ENCODE measurements around the gene PLEKHG4B. TPM values are rescaled to one million over a fixed set of nuclear protein-coding genes. Genes with fewer than 3 reads are reported as not detected.
A peak's percentile ranks its signal among the peaks of the same experiment; 100 is the strongest.
"Not testable (repeated sequence)": the region's sequence is repeated elsewhere in the genome, so short reads cannot be mapped to it uniquely, and the experiment has no call there.

Gene PLEKHG4B, protein sequence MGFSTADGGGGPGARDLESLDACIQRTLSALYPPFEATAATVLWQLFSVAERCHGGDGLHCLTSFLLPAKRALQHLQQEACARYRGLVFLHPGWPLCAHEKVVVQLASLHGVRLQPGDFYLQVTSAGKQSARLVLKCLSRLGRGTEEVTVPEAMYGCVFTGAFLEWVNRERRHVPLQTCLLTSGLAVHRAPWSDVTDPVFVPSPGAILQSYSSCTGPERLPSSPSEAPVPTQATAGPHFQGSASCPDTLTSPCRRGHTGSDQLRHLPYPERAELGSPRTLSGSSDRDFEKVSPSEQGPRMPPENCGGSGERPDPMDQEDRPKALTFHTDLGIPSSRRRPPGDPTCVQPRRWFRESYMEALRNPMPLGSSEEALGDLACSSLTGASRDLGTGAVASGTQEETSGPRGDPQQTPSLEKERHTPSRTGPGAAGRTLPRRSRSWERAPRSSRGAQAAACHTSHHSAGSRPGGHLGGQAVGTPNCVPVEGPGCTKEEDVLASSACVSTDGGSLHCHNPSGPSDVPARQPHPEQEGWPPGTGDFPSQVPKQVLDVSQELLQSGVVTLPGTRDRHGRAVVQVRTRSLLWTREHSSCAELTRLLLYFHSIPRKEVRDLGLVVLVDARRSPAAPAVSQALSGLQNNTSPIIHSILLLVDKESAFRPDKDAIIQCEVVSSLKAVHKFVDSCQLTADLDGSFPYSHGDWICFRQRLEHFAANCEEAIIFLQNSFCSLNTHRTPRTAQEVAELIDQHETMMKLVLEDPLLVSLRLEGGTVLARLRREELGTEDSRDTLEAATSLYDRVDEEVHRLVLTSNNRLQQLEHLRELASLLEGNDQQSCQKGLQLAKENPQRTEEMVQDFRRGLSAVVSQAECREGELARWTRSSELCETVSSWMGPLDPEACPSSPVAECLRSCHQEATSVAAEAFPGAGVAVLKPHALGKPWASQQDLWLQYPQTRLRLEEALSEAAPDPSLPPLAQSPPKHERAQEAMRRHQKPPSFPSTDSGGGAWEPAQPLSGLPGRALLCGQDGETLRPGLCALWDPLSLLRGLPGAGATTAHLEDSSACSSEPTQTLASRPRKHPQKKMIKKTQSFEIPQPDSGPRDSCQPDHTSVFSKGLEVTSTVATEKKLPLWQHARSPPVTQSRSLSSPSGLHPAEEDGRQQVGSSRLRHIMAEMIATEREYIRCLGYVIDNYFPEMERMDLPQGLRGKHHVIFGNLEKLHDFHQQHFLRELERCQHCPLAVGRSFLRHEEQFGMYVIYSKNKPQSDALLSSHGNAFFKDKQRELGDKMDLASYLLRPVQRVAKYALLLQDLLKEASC (N-terminal part only)
- polyA plus RNA-seq (2013, experiment 1 of 4) = 74.7 TPM
- 85.1 TPM for polyA plus RNA-seq (2013, experiment 2 of 4)
- 51.2 TPM for polyA plus RNA-seq (2013, experiment 3 of 4)
- polyA plus RNA-seq (2013, experiment 4 of 4) = 55.6 TPM

DNA sequence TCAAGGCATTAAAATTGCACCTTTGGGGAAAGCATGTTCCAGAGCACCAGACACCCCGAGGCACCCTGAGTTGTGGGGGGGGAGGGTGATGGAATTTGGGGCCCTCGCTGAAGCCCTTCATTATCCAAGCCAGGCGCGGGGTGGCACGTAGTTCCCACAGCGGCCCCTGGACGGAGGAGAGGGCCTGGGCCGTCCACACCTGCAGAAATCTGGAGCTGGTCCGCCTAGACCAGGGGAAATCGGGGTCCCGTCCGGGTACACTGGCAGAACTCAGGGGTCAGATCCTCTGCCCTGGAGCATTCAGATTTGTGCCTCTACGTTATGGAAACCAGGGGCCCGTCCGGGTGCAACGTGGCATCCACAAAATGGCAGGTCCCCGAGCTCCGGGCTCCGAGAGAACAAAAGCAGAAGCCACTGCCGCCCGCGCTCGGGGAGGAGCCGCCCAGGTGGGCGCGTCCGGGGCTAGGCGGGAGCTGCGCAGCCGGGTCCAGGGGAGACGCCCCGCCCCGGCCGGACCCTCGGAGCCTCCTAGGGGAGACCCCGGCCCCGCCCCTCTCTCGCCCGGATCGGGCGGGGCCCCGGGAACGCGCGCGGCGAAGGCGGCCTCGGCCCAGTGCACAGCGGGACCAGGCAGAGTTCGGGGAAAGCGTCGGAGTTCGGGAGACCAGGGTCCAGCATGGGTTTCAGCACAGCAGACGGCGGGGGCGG, at the start of gene PLEKHG4B:
Gene PLEKHG4B (plus strand): TSS at position 613 of the 708 bp plus-strand sequence. CDS start 64 bp downstream, at position 677.
- peak within 1 kb of the TSS; percentile 61 for H3K4me3 ChIP-seq (ENCODE audit: insufficient read depth, low read depth, low read length)
- H3K4me1 ChIP-seq (ENCODE audit: control insufficient read depth, insufficient read depth, low read length) = peaks cover 22% of the 10 kb centered on the region
- 13% methylated on average over 54 to 57 of the region's 57 CpGs for WGBS, 2 experiments
- H3K36me3 ChIP-seq (ENCODE audit: control insufficient read depth, insufficient read depth, low read length) = peaks cover 26% of the 10 kb centered on the region
- no peaks in the 10 kb centered on the region for H3K27me3 ChIP-seq (ENCODE audit: control insufficient read depth, insufficient read depth, low read length, poor library complexity, severe bottlenecking)
- H3K27ac ChIP-seq (ENCODE audit: insufficient read depth, low read depth, low read length, poor library complexity, severe bottlenecking) = peak within 1 kb of the TSS; percentile 74
- H3K9me3 ChIP-seq (ENCODE audit: control insufficient read depth, low read length) = no peaks in the 10 kb centered on the region

DNA sequence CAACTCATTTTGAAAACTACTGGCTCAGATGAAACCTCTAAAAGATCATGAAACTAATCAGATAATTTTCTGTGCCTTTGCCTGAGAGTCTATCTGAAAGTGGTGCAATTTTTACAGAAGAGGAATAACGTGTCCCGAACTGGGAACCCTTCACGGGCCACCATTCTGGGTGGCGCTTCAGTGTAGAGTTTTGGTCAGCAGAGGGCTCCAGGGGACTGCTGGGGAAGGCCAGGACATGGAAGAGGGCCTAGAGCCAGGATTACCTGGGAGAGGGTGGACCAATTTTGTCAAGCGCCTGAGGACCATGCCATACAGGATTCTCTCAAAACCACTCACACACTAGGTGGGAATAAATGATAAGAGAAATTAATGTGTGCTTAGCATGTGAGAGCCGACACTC, 49.7 kb upstream of the PLEKHG4B start:
- 31 to 40% methylated on average over 5 to 6 of the region's 6 CpGs for WGBS, 2 experiments
- Histone ChIP-seq H3K4me1 (ENCODE audit: control insufficient read depth, insufficient read depth, low read length) (no peaks in the 10 kb centered on the region), H3K27ac (ENCODE audit: insufficient read depth, low read depth, low read length, poor library complexity, severe bottlenecking) (no peak overlapping the region), H3K36me3 (ENCODE audit: control insufficient read depth, insufficient read depth, low read length) (no peaks in the 10 kb centered on the region), H3K9me3 (ENCODE audit: control insufficient read depth, low read length) (no peaks in the 10 kb centered on the region), H3K4me3 (ENCODE audit: insufficient read depth, low read depth, low read length) (no peak overlapping the region), H3K27me3 (ENCODE audit: control insufficient read depth, insufficient read depth, low read length, poor library complexity, severe bottlenecking) (peaks cover 29% of the 10 kb centered on the region)

DNA sequence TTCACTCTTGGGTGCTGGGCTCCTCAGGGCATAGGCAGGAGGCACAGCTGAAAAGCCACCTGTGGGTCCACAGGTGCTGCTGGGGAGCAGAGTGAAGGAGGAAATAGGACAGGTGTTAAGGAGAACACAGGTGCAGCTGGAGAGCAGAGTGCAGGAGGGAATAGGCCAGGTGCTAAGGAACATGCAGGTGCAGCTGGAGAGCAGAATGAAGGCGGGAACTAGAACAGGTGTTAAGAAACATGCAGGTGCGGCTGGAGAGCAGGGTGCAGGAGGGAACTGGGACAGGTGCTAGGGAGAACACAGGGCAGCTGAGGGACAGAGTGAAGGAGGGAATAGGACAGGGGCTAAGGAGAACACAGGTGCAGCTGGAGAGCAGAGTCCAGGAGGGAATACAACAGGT, 43.8 kb upstream of the PLEKHG4B start:
- Histone ChIP-seq H3K36me3 (ENCODE audit: control insufficient read depth, insufficient read depth, low read length) (no peaks in the 10 kb centered on the region), H3K27ac (ENCODE audit: insufficient read depth, low read depth, low read length, poor library complexity, severe bottlenecking) (no peak overlapping the region), H3K27me3 (ENCODE audit: control insufficient read depth, insufficient read depth, low read length, poor library complexity, severe bottlenecking) (peaks cover 43% of the 10 kb centered on the region), H3K4me1 (ENCODE audit: control insufficient read depth, insufficient read depth, low read length) (no peaks in the 10 kb centered on the region), H3K9me3 (ENCODE audit: control insufficient read depth, low read length) (no peaks in the 10 kb centered on the region), H3K4me3 (ENCODE audit: insufficient read depth, low read depth, low read length) (no peak overlapping the region)
- 67 to 70% methylated on average over 2 of the region's 2 CpGs for WGBS, 2 experiments

DNA sequence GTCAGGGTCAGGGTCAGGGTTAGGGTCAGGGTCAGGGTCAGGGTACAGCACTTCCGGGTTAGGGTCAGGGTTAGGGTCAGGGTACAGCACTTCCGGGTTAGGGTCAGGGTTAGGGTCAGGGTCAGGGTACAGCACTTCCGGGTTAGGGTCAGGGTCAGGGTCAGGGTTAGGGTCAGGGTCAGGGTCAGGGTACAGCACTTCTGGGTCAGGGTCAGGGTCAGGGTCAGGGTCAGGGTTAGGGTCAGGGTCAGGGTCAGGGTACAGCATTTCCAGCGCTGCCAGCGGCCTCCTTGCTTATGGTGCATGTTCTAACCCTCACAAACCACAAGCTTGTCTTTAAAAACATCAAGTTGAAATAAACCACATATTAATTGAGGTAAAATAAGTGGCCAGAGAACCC, 42.4 kb upstream of the PLEKHG4B start:
- not testable (repeated sequence) for H3K9me3 ChIP-seq (ENCODE audit: control insufficient read depth, low read length); H3K36me3 ChIP-seq (ENCODE audit: control insufficient read depth, insufficient read depth, low read length); H3K27ac ChIP-seq (ENCODE audit: insufficient read depth, low read depth, low read length, poor library complexity, severe bottlenecking); H3K4me3 ChIP-seq (ENCODE audit: insufficient read depth, low read depth, low read length); H3K4me1 ChIP-seq (ENCODE audit: control insufficient read depth, insufficient read depth, low read length)
- H3K27me3 ChIP-seq (ENCODE audit: control insufficient read depth, insufficient read depth, low read length, poor library complexity, severe bottlenecking) = peaks cover 43% of the 10 kb centered on the region
- WGBS, 2 experiments = 91 to 95% methylated on average over 5 of the region's 5 CpGs

DNA sequence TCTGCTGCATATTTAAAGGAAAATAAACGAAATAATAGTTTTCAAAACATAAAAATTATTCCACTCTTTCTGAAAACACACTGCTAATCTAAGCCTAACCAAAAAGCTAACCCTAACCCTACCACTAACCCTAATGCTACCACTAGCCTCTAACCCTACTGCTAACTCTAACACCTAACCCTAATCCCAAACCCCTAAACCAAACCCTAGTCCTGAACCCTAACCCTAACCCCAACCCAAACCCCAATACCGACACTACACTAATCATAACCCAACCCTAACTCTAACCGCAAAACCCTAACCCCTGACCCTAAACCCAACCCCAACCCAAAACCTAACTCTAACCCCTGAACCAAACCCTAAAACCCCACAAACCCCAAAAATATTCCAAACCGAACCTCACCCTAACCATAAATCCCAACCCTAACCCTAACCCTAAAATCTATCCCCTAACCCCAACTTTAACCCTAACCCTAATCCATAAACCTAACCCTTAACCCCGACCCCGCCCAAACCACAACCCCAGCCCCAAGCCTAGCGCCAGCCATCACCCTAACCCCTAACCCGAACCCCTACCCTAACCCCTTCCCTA, 41.9 kb upstream of the PLEKHG4B start:
- no peaks in the 10 kb centered on the region for H3K36me3 ChIP-seq (ENCODE audit: control insufficient read depth, insufficient read depth, low read length)
- WGBS, 2 experiments = 91 to 92% methylated on average over 8 of the region's 8 CpGs
- H3K27me3 ChIP-seq (ENCODE audit: control insufficient read depth, insufficient read depth, low read length, poor library complexity, severe bottlenecking) = peaks cover 43% of the 10 kb centered on the region
- no peaks in the 10 kb centered on the region for H3K9me3 ChIP-seq (ENCODE audit: control insufficient read depth, low read length)
- peaks cover 8% of the 10 kb centered on the region for H3K4me1 ChIP-seq (ENCODE audit: control insufficient read depth, insufficient read depth, low read length)
- H3K4me3 ChIP-seq (ENCODE audit: insufficient read depth, low read depth, low read length) = no peak overlapping the region
- no peak overlapping the region for H3K27ac ChIP-seq (ENCODE audit: insufficient read depth, low read depth, low read length, poor library complexity, severe bottlenecking)

DNA sequence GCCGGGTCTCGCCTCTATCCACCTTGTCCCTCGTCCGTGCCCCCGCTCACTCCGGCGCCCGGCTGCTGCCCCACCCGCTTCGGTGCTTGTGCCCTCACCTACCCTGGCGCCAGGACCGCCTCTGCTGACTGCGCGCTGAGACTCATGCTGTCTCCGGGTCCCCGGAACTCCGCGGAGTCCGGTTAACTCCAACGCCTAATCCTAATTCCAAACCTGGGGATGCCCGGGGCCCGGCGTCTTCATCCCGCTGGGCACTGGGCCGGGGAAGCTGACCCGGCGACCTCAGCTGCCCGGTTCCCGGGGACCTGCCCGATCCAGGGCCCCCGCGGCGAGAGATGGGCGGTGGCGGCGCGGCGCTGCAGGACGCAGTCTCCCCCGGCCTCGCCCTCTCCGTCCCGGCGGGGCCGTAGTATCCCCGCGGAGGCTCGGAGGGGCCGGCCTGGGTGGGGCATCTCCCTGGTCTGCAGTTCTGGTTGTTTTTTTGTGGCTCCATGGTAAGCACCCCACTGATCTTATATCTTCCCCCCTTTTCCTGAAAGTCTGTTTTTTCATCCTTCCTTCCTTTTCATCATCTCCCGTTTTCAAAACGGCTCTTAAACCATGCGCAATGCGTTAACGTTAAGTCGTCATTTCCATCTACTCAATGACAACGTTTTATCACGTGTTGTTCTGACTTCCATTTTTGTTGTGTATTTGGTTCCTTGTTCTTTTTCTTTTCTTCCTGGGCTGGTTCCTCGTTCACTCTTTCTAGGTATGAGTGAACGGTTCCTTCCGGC, 41.1 kb upstream of the PLEKHG4B start:
- no peak overlapping the region for H3K27ac ChIP-seq (ENCODE audit: insufficient read depth, low read depth, low read length, poor library complexity, severe bottlenecking)
- WGBS, 2 experiments = 87% methylated on average over 60 of the region's 60 CpGs
- H3K4me3 ChIP-seq (ENCODE audit: insufficient read depth, low read depth, low read length) = no peak overlapping the region
- no peaks in the 10 kb centered on the region for H3K36me3 ChIP-seq (ENCODE audit: control insufficient read depth, insufficient read depth, low read length)
- H3K4me1 ChIP-seq (ENCODE audit: control insufficient read depth, insufficient read depth, low read length) = peaks cover 8% of the 10 kb centered on the region
- no peaks in the 10 kb centered on the region for H3K9me3 ChIP-seq (ENCODE audit: control insufficient read depth, low read length)
- H3K27me3 ChIP-seq (ENCODE audit: control insufficient read depth, insufficient read depth, low read length, poor library complexity, severe bottlenecking) = peaks cover 39% of the 10 kb centered on the region

DNA sequence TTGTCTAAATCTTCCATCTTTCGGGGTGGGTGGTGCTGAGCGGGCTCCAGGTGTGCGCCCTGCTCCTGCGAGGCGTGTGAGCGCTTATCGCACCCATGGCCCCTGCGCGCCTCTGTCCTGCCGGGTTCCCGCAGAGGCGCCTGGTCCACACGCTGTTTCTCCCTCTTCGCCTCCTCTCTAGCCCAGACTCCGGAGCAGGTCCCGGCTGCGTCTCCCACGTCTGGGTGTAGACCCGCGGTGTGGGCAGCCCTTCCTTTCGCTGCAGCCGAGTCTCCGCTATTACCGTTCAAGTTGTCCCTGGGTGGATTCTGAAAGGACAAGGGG, 40.5 kb upstream of the PLEKHG4B start:
- 88 to 89% methylated on average over 24 of the region's 24 CpGs for WGBS, 2 experiments

DNA sequence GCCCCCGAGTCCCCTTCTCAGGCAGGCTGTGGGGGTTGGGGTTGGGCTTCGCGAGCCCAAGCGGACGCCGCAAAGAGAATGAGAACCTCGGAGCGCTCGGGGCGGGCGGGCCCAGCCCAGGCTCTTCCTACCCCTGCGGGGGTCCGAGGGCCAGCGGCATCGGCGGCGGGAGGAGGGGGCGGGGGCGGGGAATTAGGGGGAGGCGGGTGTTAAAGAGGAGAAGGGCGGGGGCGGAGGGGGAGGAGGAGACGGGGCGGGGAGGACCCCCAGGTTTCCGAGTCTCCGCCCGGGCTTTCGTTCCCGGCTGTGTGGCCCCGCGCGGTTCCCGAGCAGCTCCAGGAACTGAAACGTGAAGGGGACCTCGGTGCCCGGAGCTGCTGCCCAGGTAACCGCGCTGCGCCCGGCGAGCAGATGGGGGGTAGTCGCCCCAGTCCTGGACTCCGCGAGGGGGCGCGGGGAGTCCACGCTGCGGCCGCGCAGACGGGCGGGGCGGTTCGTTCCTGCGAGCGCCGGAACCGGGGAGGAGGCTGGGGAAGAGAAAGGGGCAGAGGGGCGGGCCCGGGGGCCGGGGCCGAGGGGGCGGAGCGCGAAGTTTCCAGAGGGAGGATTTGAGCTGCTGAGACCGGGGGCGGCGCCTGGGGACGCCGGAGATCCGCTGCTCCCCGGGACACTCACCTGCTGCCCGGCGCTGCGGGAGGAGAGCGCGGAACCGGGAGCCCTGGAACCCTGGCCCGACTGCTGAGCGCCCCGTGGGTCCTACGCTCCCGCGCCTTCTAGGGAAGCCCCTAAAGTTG, 38.4 kb upstream of the PLEKHG4B start:
- Histone ChIP-seq H3K4me3 (ENCODE audit: insufficient read depth, low read depth, low read length) (peak overlapping the region; percentile 65), H3K27me3 (ENCODE audit: control insufficient read depth, insufficient read depth, low read length, poor library complexity, severe bottlenecking) (peaks cover 29% of the 10 kb centered on the region)

More for the DNA sequence above, 40.5 kb upstream of the PLEKHG4B start:
- Histone ChIP-seq H3K27me3 (ENCODE audit: control insufficient read depth, insufficient read depth, low read length, poor library complexity, severe bottlenecking) (peaks cover 35% of the 10 kb centered on the region), H3K4me1 (ENCODE audit: control insufficient read depth, insufficient read depth, low read length) (peaks cover 8% of the 10 kb centered on the region), H3K9me3 (ENCODE audit: control insufficient read depth, low read length) (no peaks in the 10 kb centered on the region), H3K4me3 (ENCODE audit: insufficient read depth, low read depth, low read length) (no peak overlapping the region), H3K27ac (ENCODE audit: insufficient read depth, low read depth, low read length, poor library complexity, severe bottlenecking) (no peak overlapping the region), H3K36me3 (ENCODE audit: control insufficient read depth, insufficient read depth, low read length) (no peaks in the 10 kb centered on the region)

More for the DNA sequence above, 38.4 kb upstream of the PLEKHG4B start:
- no peaks in the 10 kb centered on the region for H3K9me3 ChIP-seq (ENCODE audit: control insufficient read depth, low read length)
- no peaks in the 10 kb centered on the region for H3K36me3 ChIP-seq (ENCODE audit: control insufficient read depth, insufficient read depth, low read length)
- H3K27ac ChIP-seq (ENCODE audit: insufficient read depth, low read depth, low read length, poor library complexity, severe bottlenecking) = peak overlapping the region; percentile 87
- peaks cover 8% of the 10 kb centered on the region for H3K4me1 ChIP-seq (ENCODE audit: control insufficient read depth, insufficient read depth, low read length)
- 1% methylated on average over 71 to 77 of the region's 84 CpGs for WGBS, 2 experiments

All from ectodermal cell (in vitro differentiated cells).